Islet of Langerhans (tissue), 1 donor: ENCODE measurements around the gene CACNA1A.
"Not testable (repeated sequence)": the region's sequence is repeated elsewhere in the genome, so short reads cannot be mapped to it uniquely, and the experiment has no call there.

Experiments
- FAIRE-seq: peaks from one replicate; lab custom pipeline; 2011; peaks lifted over from hg19 to GRCh38; lab: Jason Lieb, UNC

The CACNA1A gene

GRCh38 chr19:13198634-13199033 lies 307.6 kb downstream of the CACNA1A start:
- no peak for FAIRE-seq

DNA sequence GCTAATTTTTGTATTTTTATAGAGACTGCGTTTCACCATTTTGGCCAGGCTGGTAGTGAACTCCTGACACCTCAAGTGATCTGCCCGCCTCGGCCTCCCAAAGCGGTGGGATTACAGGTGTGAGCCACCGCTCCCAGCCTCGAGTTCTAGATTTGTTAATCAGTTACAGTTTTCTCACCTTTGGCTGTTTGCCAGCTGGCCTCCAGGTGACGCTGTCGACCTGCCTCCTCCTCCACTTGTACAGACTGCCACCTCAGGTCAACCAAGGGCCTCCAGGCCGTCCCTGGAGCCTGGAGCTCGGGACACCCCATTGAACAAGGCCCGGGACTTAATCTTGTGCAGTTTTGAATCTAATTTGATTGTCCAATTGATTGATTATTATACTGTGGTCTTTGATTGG lies 310.6 kb downstream of the CACNA1A start:
- no peak for FAIRE-seq

GRCh38 chr19:13190781-13191540 lies 315.3 kb downstream of the CACNA1A start:
- no peak for FAIRE-seq

- FAIRE-seq = no peak
Observed at GRCh38 chr19:13189600-13189999, 316.7 kb downstream of the CACNA1A start.

GRCh38 chr19:13187419-13187818 lies 318.9 kb downstream of the CACNA1A start:
- FAIRE-seq = no peak

- FAIRE-seq = not testable (repeated sequence)
Observed at GRCh38 chr19:13186688-13187087, 319.6 kb downstream of the CACNA1A start.

DNA sequence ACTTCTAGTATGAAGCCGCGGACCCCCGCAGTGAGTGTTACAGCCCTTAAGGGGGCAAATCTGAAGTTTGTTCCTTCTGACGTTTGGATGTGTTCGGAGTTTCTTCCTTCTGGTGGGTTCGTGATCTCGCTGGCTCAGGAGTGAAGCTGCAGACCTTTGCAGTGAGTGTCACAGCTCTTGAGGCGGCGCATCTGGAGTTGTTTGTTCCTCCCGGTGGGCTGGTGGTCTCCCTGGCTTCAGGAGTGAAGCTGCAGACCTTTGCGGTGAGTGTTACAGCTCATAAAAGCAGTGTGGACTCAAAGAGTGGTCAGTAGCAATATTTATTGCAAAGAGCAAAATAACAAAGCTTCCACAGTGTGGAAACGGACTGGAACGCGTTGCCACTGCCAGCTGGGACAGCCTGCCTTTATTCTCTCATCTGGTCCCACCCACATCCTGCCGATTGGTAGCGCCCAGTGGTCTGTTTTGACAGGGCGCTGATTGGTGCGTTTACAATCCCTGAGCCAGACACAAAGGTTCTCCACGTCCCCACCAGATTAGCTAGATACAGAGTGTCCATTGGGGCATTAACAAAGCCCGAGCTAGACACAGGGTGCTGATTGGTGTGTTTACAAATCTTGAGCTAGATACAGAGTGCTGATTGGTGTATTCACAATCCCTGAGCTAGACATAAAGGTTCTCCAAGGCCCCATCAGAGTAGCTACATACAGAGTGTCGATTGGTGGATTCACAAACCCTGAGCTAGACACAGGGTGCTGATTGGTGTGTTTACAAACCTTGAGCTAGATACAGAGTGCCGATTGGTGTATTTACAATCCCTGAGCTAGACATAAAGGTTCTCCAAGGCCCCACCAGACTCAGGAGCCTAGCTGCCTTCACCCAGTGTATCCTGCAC lies 320.3 kb downstream of the CACNA1A start:
- not testable (repeated sequence) for FAIRE-seq

GRCh38 chr19:13184926-13185325 lies 321.4 kb downstream of the CACNA1A start:
- FAIRE-seq = not testable (repeated sequence)

DNA sequence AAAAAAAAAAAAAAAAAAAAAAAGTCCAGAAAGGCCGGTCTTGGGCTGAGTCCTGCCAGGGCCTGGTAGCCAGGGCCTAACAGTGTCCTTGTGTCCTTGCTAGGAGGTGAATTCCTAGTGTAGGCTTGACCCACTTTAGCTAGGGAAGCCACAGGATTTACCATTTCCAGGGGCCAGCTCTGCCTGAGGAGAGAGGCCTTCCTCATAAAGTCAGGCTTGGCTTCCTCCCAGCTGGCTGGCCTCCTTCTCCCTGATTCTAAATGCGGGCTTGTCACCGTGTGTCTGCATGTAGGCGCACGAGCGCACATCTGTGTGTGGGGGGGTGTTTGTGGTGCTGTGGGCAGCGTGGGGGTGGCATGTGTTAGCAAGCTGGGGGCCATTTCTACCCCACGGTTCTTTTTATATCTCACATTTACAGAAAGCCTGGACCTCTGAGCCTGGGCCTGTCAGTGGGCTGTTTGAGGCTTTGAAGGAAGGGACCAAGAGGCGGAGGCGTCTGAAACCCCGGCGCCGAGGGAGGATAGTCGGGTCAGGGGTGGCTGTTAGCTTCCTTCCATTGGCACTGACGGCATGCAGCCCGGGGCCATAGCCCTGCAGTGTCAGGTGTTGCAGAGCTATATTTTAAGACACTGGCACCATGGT lies 324.4 kb downstream of the CACNA1A start:
- no peak for FAIRE-seq

DNA sequence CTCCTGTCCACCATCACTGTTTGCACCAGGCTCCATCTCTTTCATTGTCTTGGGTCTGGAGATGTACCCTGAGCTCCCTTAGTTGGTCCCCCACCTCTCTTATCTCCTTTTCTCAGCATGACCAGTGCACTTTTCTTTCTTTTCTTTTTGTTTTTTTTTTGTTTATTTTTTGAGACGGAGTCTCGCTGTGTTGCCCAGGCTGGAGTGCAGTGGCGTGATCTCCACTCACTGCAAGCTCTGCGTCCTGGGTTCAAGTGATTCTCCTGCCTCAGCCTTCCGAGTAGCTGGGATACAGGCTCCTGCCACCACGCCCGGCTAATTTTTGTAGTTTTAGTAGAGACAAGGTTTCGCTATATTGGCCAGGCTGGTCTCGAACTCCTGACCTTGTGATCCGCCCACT lies 328.0 kb downstream of the CACNA1A start:
- not testable (repeated sequence) for FAIRE-seq

- FAIRE-seq = not testable (repeated sequence)
Observed at GRCh38 chr19:13177584-13177983, 328.7 kb downstream of the CACNA1A start.

GRCh38 chr19:13176345-13176744 lies 329.9 kb downstream of the CACNA1A start:
- no peak for FAIRE-seq

DNA sequence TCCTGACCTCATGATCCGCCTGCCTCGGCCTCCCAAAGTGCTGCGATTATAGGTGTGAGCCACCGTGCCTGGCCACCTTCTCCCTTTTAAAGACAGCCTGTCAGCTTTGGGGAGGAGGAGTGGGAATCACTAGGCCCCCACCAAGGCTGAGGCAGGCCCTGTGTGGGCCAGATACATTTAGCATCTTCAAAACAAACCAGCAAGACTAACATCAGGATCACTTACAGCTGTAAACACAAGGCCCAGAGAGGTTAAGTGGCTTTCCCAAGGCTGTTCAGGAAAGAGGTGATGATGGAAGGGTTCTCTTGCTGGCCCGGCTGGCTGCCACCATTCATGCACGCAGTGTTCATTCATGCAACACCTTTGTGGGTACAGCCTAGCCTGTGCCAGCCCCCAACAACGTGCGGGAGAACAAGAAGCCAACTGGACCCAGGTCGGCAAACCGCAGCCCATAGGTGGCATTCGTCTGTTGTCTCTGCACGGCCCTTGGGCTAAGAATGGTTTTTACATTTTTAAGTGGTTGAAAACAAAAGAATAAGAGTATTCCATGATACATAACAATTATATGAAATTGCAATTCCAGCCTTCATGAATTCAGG lies 333.0 kb downstream of the CACNA1A start:
- FAIRE-seq = no peak

DNA sequence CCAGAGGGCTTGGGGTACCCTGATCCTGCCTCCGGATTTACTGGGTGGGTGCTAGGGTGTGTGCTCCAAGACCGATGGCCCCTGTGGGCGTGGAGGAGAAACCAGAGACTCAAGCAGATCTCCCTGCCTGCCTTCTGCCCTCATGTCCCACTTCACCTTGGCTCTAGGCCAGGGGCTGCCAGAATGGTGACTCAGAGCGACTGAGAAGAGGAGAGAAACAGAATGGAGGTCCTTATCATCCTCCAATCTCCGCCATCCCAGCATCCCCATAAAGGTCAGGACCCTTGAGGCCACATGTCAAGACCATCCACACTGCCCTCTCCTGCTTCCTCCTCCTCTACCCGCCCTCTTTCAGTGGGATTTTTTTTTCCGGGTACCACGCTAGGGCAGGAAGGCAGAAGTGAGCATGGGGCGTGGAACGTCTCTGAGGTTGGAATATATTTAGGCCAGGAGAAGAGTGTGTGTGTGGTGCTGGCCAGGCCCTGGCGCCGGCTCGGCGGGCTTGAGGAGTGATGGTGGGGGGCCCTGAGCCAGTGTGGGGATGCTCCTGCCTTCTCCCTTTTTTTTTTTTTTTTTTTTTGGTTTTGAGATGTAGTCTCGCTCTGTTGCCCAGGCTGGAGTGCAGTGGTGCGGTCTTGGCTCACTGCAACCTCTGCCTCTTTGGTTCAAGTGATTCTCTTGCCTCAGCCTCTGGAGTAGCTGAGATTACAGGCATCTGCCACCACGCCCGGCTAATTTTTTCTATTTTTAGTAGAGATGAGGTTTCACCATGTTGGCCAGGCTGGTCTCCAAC lies 333.7 kb downstream of the CACNA1A start:
- no peak for FAIRE-seq

DNA sequence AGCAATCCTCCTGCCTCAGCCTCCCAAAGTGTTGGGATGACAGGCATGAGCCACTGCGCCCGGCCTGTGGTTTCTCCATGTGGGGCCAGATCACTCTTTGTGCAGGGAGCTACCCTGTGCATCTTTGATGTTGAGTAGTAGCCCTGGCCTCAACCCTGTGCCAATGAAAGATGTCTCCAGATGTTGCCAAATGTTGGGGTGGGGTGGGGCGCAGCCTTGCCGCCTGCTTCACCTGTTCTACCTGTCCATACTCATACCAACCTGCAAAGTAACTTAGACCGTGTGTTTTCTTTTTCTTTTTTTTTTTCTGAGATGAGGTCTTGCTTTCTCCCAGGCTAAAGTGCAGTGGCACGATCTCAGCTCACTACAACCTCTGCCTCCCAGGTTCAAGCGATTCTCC lies 335.1 kb downstream of the CACNA1A start:
- no peak for FAIRE-seq

DNA sequence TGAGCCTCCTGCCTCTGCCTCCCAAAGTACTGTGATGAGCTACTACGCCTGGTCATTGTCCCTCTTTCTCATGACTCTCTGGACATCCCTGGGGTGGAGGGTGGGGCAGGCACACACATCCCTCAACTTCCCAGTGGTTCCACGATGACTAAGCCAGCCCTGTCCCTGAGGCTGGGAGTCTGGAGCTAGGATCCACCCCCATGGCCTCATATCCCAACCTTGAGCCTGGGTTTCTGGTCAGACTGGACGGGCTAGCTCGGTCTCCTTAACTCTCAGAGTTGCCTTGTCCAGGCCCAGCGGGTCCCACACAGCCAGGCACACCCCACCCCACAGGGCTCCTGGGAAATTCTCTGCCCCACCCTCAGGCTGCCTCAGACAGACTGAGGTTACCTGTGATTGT lies 336.5 kb downstream of the CACNA1A start:
- FAIRE-seq = no peak

DNA sequence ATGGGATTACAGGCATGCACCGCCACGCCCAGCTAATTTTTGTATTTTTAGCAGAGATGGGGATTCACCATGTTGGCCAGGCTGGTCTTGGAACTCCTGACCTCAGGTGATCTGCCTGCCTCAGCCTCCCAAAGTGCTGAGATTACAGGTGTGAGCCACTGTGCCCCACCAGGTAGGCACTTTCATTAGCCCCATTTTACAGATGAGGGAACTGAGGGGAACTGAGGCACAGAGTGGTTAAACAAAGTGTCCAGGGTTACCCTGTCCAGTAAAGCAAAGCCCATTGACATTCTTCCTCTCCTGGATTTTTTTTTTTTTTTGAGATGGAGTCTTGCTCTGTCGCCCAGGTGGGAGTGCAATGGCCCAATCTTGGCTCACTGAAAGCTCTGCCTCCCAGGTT lies 340.1 kb downstream of the CACNA1A start:
- not testable (repeated sequence) for FAIRE-seq

DNA sequence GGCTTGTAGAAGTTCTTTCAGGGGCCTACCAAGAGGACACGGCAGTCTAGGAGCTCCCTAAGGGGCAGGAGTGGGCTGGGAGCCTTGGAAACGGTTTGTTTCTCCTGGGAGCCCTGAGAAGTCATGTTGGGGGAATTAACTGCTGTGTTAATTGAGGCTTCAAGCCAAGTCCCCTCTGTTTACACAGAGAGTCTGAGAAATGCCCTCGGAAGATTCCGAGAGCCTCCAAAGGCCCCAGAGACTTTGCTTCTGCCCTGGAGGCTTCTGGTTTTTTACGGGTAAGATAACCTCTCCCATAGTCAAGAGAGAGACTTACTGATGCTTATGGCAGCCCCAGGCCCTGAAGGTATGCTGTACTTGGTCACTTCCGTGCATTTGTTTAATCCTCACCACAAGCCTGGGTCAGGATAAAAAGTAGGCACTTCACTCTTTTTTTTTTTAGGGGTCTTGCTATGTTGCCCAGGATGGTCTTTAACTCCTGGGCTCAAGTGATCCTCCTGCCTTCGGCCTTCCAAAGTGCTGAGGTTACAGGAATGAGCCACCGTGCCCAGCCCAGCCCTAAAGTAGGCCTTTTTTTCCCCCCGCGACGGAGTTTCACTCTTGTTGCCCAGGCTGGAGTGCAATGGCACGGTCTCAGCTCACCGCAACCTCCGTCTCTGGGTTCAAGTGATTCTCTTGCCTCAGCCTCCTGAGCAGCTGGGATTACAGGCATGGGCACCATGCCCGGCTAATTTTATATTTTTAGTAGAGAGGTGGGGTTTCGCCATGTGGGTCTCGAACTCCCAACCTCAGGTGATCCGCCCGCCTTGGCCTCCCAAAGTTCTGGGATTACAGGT lies 340.9 kb downstream of the CACNA1A start:
- FAIRE-seq = no peak

GRCh38 chr19:13164343-13165161 lies 341.7 kb downstream of the CACNA1A start:
- FAIRE-seq = no peak
